AG08395 (cell line): ENCODE measurements around the gene ATP13A3.

Experiments
- DNase-seq: peaks from one replicate; pipeline ENCODE4 v3.0.0; 2012; ENCODE audit warnings: mixed read lengths, low spot score

Gene ATP13A3

GRCh38 chr3:194475138-194475932, 11.5 kb downstream of the ATP13A3 start:
- DNase-seq, result no peak

GRCh38 chr3:194474675-194475074, 12.1 kb downstream of the ATP13A3 start:
- DNase-seq, result no peak

DNA sequence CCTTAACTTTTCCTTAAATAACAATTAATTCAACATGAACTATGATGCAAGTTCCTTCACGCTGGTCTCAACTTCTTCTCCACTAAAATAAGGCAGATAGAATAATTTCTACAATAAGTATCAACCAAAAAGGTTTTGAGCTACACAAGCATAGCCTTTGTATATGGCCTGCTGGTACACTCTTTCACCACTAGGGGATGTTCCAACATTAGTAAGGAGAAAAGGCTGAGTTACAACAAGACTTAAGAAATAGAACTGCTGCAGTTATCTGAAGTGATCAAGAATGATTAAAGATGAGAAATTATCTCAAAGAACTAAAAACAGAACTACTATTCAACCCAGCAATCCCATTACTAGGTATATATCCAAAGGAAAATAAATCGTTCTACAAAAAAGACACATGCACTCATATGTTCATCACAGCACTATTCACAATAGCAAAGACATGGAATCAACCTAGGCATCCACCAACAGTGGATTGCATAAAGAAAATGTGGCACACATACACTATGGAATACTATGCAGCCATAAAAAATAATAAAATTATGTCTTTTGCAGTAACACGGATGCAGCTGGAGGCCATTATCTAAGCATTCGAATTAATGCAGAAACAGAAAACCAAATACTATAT, 14.4 kb downstream of the ATP13A3 start:
- peak; percentile 54 for DNase-seq

DNA sequence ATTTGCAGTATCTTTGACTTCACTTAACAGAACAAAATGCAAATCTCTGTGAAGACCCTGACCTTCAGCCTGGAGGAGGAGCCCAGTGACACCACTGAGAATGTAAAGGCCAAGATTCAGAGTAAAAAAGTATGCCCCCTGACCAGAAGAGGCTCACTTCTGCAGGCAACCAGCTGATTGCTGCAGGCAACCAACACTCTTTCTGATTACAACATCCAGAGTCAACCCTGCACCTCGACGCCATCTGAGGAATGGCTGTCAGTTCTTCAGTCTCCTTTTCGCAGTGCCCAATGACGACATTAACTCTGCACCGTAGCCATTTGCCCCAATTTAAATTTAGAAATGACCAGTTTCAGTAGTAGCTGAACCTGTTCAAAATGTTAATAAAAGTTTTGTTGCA, 14.9 kb downstream of the ATP13A3 start:
- no peak for DNase-seq

DNA sequence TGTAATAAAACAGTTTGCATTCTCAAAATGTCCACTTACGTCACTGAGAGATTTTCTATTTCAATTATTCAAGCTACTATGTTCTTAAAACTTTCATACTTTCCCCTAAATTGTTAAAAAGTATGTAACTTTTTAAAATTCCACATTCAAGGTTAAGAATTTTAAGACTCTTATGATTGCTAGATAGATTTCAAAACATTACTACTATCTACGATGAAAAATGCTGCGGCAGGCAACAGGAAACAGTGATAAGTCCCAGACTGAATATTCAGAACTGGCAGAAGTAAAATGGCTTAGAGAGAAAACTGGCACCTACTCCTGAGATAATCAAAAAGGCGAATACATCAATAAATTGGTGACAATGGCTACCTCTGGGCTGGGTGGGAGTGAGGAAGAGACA, 16.2 kb downstream of the ATP13A3 start:
- no peak for DNase-seq

- no peak for DNase-seq
Measured at GRCh38 chr3:194469977-194470376, 16.8 kb downstream of the ATP13A3 start.

DNA sequence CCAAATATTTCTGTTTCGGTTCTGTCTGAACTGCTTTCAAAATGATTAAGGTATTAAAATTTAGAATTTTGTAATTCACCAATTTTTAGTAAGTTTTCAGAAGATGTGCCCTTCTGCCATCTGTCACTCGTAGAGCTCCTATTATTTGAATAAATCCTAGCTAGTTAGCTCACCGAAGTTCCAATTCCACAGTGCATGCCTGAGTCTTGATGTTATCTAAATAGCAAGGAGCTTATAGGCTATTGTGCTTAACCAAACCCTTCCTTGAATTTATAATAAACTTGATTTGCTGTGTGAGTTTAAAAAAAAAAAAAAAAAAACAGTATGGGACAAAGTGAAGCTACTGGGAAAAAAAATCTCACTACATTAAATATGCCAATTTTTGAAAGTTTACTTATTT, 18.7 kb downstream of the ATP13A3 start:
- no peak for DNase-seq

- no peak for DNase-seq
Measured at GRCh38 chr3:194466761-194467356, 19.9 kb downstream of the ATP13A3 start.

GRCh38 chr3:194465920-194466570, 20.8 kb downstream of the ATP13A3 start:
- DNase-seq, result no peak

GRCh38 chr3:194465246-194465645, 21.6 kb downstream of the ATP13A3 start:
- DNase-seq, result no peak

DNA sequence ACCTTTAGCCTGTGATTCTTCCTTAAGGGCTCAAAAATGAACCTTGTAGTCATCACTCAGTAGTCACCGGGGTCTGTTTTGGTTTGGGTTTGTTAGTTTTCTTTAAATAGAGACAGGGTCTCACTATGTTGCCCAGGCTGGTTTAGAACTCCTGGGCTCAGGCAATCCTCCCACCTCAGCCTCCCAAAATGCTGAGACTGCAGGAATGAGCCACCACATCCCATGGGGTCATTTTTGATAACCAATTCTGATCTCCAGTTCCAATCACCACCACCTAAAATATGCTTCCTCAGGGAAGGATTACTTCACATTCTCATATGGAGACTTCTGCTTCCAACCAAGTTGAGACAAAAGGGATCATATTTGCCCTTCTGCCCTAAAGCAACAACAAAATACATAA, 22.1 kb downstream of the ATP13A3 start:
- no peak for DNase-seq

GRCh38 chr3:194462936-194463335, 23.9 kb downstream of the ATP13A3 start:
- DNase-seq, result no peak

- DNase-seq, result no peak
Measured at GRCh38 chr3:194460566-194460965, 26.2 kb downstream of the ATP13A3 start.

GRCh38 chr3:194458131-194458530, 28.7 kb downstream of the ATP13A3 start:
- no peak for DNase-seq

DNA sequence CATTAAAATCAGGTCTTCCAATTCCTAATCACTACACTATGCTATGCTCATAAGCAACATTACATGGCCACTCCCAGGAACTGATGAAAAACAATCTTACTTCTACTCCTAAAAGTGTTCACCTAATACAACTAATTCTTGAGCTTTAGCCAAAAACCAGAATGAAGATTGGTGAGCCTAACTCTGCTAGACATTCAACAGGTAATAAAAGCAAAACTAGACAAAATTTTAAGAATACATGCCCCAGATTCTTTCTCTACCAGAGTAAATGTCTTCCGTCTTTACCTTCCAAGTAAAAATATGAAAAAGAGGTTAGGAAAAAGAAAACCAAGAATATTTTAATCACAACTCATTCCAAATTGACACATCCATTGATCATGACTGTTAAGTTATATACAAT, 31.3 kb downstream of the ATP13A3 start:
- DNase-seq, result no peak

DNA sequence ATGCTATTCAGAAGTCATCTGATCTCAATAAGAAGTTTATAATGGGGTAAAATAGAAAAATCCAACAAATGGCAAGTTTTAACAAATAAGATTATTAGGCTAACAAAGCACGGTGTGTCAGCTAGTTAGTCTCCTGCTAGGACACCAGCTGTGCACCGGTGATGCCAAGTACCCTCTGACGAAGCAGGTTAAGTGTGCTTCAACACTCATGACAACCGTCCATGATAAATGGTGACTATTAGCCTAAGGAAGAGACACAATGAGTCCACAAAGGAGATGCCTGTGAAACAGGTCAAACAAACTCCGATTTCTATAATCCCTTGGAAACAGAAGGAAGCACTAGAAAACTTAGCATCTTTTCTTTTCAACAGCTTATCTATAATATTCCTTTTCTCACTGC, 36.5 kb downstream of the ATP13A3 start:
- no peak for DNase-seq

DNA sequence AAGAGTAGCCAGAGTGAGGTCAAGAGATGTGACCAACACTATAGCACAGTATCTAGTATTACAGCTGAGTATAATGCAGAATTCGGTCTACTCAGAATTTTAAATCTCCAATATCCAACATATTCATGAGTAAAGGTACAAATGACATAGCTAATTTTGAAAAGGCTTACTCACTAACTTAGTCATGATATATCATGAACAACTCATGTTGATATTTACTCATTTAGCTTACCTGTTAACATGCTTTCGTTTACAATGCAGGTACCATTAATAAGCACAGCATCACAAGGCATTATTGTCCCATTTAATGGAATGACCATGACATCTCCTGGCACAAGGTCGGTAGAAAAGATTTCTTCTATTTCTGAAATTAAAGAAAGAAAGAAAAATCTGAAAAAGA, 36.9 kb downstream of the ATP13A3 start:
- no peak for DNase-seq

DNA sequence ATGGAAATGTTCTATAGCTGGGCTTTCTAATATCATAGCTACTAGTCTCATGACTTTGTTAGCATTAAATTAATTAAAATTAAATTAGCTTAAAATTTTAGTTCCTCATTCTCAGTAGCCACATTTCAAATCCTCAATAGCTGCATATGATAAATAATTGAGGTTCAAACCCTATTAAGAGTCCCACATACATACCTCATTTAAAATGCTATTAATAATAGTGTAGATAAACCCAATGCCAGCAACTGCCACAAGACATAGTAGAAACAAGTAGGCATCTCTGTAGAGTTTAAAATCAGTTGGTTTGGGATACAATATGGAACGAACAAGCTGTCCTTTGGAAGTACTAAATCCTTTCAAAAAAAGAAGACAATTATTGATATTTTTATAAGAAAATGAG, 39.1 kb downstream of the ATP13A3 start:
- no peak for DNase-seq

DNA sequence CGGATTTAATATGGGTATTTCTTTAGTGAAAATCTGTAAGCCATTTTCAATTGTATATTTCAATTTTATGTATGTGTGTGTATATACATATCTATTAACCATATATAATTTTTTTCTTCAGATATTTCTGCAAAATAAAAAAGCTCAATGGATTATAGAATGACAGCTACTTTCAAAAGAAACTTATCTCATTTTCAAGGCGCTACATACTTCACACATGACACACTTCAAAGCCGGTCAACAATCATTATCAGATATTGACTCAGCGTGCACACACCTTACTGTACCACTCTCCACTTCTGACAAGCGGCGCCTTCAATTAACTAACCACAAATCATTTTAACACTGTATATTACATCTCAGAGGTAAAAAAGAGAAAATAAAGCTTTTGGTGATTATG, 39.6 kb downstream of the ATP13A3 start:
- DNase-seq, result no peak

DNA sequence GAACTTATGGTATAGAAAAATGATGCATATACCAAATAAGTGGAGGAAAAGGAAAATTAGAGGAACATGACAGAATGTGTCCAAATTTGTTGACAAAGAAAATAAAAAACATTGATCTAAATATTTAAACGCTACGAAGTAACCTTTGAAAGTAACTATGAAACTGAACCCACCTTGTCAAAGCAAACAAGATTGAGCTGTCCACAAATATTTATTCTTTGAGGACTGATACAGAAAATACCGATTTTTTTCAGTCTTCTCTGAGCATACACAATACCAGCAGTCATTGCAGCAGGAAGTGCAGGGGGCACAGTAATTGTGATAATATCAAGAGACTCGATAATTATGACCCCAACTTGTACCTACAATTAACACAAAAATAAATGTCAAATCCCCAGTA, 40.0 kb downstream of the ATP13A3 start:
- no peak for DNase-seq

- no peak for DNase-seq
Measured at GRCh38 chr3:194446172-194446571, 40.6 kb downstream of the ATP13A3 start.

DNA sequence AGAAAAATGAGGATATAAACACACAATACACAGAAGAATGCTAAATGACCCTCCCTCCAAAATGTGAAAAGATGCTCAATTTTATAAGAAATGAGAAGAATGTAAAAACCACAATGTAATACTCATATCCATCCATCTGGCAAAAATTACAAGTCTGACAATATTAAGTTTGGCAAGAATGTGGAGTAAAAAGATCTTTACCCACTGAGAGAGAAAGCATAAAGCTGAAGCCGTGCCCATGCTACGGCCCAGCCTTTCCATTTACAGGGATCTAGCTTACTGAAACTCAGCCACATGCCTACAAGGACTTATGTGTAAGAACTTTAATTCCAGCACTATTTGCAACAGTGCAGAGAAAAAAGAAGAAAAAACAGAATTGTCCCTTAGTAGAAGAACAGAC, 42.9 kb downstream of the ATP13A3 start:
- DNase-seq, result no peak

DNA sequence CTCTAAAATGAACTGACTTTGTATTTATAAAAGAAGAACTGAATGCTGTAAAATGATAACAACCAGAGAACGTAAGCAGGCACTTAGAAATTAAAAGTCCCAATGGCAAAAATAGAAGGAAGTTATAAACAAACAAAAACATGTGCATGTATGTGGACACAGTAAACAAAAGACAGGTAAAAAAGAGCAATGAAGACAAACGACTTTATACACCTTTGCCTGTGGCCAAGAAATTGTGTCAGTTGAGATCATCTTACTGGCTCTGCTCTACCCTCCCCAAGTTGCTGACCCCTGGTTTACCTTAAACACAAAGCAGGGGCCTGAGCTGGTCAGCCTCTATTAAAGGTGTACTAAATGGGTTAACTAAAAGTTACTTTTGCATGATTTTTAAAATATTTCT, 46.0 kb downstream of the ATP13A3 start:
- DNase-seq, result no peak
